ENCODE data around the gene RNF182.

Gene RNF182

GRCh38 chr6:13985663-13986325 is 61.0 kb downstream of the RNF182 start:
- no peak overlapping the region for H3K4me2 ChIP-seq (ENCODE audit: low read length)
- no peaks in the 10 kb centered on the region for H4K20me1 ChIP-seq (ENCODE audit: control insufficient read depth, insufficient read depth, low read depth, low read length)
- H3K9me3 ChIP-seq (ENCODE audit: control insufficient read depth, insufficient read depth, low read length), result no peaks in the 10 kb centered on the region
- H3K4me1 ChIP-seq (ENCODE audit: control insufficient read depth, low read length), result no peaks in the 10 kb centered on the region
- H3K9me2 ChIP-seq (replicated peaks; ENCODE audit: control insufficient read depth, low read length), result no peaks in the 10 kb centered on the region
- peaks cover 34% of the 10 kb centered on the region for H3K27me3 ChIP-seq (ENCODE audit: control insufficient read depth, low read length)
- TF ChIP-seq CTCF (IDR thresholded peaks at IDR 0.05; ENCODE audit: low read depth, low read length, poor library complexity, severe bottlenecking), result no peak
- TF ChIP-seq EZH2phosphoT487 (IDR thresholded peaks at IDR 0.05; ENCODE audit: borderline replicate concordance, low read length), result no peak
- H3K79me2 ChIP-seq (ENCODE audit: control insufficient read depth, low read length), result no peaks in the 10 kb centered on the region
- no peaks in the 10 kb centered on the region for H3F3A ChIP-seq (ENCODE audit: control insufficient read depth, insufficient read depth)
- no peak overlapping the region for H3K27ac ChIP-seq (ENCODE audit: low read depth, low read length)
- H3K36me3 ChIP-seq (ENCODE audit: control insufficient read depth, low read length), result no peaks in the 10 kb centered on the region
- no peak overlapping the region for H3K4me3 ChIP-seq (ENCODE audit: low read length)

- Histone ChIP-seq H3F3A (ENCODE audit: control insufficient read depth, insufficient read depth) (no peaks in the 10 kb centered on the region), H3K27ac (ENCODE audit: low read depth, low read length) (no peak overlapping the region), H3K27me3 (ENCODE audit: control insufficient read depth, low read length) (peaks cover 31% of the 10 kb centered on the region), H3K36me3 (ENCODE audit: control insufficient read depth, low read length) (no peaks in the 10 kb centered on the region), H4K20me1 (ENCODE audit: control insufficient read depth, insufficient read depth, low read depth, low read length) (no peaks in the 10 kb centered on the region), H3K4me2 (ENCODE audit: low read length) (no peak overlapping the region), H3K4me3 (ENCODE audit: low read length) (no peak overlapping the region), H3K4me1 (ENCODE audit: control insufficient read depth, low read length) (no peaks in the 10 kb centered on the region), H3K9me2 (replicated peaks; ENCODE audit: control insufficient read depth, low read length) (no peaks in the 10 kb centered on the region), H3K79me2 (ENCODE audit: control insufficient read depth, low read length) (no peaks in the 10 kb centered on the region), H3K9me3 (ENCODE audit: control insufficient read depth, insufficient read depth, low read length) (no peaks in the 10 kb centered on the region)
- TF ChIP-seq EZH2phosphoT487 (IDR thresholded peaks at IDR 0.05; ENCODE audit: borderline replicate concordance, low read length) (no peak), CTCF (IDR thresholded peaks at IDR 0.05; ENCODE audit: low read depth, low read length, poor library complexity, severe bottlenecking) (no peak)
These were observed 62.1 kb downstream of the RNF182 start for GRCh38 chr6:13986700-13987399.

- Histone ChIP-seq H3F3A (ENCODE audit: control insufficient read depth, insufficient read depth) (no peaks in the 10 kb centered on the region), H3K4me3 (ENCODE audit: low read length) (no peak overlapping the region), H3K4me1 (ENCODE audit: control insufficient read depth, low read length) (no peaks in the 10 kb centered on the region), H4K20me1 (ENCODE audit: control insufficient read depth, insufficient read depth, low read depth, low read length) (no peaks in the 10 kb centered on the region), H3K27ac (ENCODE audit: low read depth, low read length) (no peak overlapping the region), H3K27me3 (ENCODE audit: control insufficient read depth, low read length) (peaks cover 30% of the 10 kb centered on the region), H3K9me3 (ENCODE audit: control insufficient read depth, insufficient read depth, low read length) (no peaks in the 10 kb centered on the region), H3K4me2 (ENCODE audit: low read length) (no peak overlapping the region), H3K36me3 (ENCODE audit: control insufficient read depth, low read length) (no peaks in the 10 kb centered on the region), H3K9me2 (replicated peaks; ENCODE audit: control insufficient read depth, low read length) (no peaks in the 10 kb centered on the region), H3K79me2 (ENCODE audit: control insufficient read depth, low read length) (no peaks in the 10 kb centered on the region)
- no peak for TF ChIP-seq CTCF (IDR thresholded peaks at IDR 0.05; ENCODE audit: low read depth, low read length, poor library complexity, severe bottlenecking)
These were observed 62.7 kb downstream of the RNF182 start for GRCh38 chr6:13987400-13987865.

Data from DOHH2 (cell line).